HepG2 (cell line): ENCODE data around the gene LENG1. TPM values are rescaled to one million over a fixed set of nuclear protein-coding genes. Genes with fewer than 3 reads are reported as not detected.

Experiments used
- DNMT1 ChIP-seq: sonication (generic); formaldehyde crosslinking; IDR thresholded peaks from 2 replicates; pipeline ENCODE4 v1.5.1; 2020; ENCODE audit warnings: mild to moderate bottlenecking, missing genetic modification reagents
- FOXA3 ChIP-seq: IDR thresholded peaks from 2 replicates; pipeline ENCODE4 v1.6.1; 2016; ENCODE audit warnings: missing genetic modification reagents, missing compliant biosample characterization
- KLF11 ChIP-seq: IDR thresholded peaks from 2 replicates; pipeline ENCODE4 v1.6.1; 2016; ENCODE audit warnings: missing compliant biosample characterization
- PHF20 ChIP-seq: sonication (generic); formaldehyde crosslinking; IDR thresholded peaks from 2 replicates; pipeline ENCODE4 v1.5.0; 2020; ENCODE audit warnings: mild to moderate bottlenecking, missing genetic modification reagents
- PRPF4 ChIP-seq: fragments of 200-400 bp; formaldehyde crosslinking; IDR thresholded peaks from 2 replicates; pipeline ENCODE4 v1.6.1; 2016; ENCODE audit warnings: low read length, low read depth; ENCODE audit not compliant: poor library complexity, severe bottlenecking
- SKI ChIP-seq: fragments of 450-650 bp; IDR thresholded peaks from one replicate; pipeline ENCODE4 v1.6.1; 2018; ENCODE audit warnings: mild to moderate bottlenecking; ENCODE audit not compliant: partially characterized antibody
- SPEN ChIP-seq: sonication (generic); formaldehyde crosslinking; IDR thresholded peaks from 2 replicates; pipeline ENCODE4 v1.5.1; 2020; ENCODE audit warnings: low read depth, mild to moderate bottlenecking, missing genetic modification reagents
- ZNF251 ChIP-seq: sonication (generic); formaldehyde crosslinking; IDR thresholded peaks from 2 replicates; pipeline ENCODE4 v1.9.0; 2021; ENCODE audit warnings: mild to moderate bottlenecking, missing genetic modification reagents
- ZNF350 ChIP-seq: sonication (generic); formaldehyde crosslinking; IDR thresholded peaks from 2 replicates; pipeline ENCODE4 v1.4.0; 2020; ENCODE audit warnings: mild to moderate bottlenecking, low read depth, missing genetic modification reagents, borderline replicate concordance
- ZNF430 ChIP-seq: sonication (generic); formaldehyde crosslinking; IDR thresholded peaks from 2 replicates; pipeline ENCODE4 v1.9.0; 2021; ENCODE audit warnings: mild to moderate bottlenecking, missing genetic modification reagents
- ZNF446 ChIP-seq: sonication (generic); formaldehyde crosslinking; IDR thresholded peaks from 2 replicates; pipeline ENCODE4 v1.5.0; 2020; ENCODE audit warnings: mild to moderate bottlenecking, missing genetic modification reagents
- polyA plus RNA-seq, 8 experiments: library from polyadenylated mRNA; depleted of rRNA in 3 of 8; stranded (reverse) in 7 of 8; unstranded in 1 of 8; fragments of >200 nt; fragmentation: Illumina TruSeq in 4 of 8; extraction: Trizol in 4 of 8; gene quantifications; 2 replicates each; pipeline versions ENCODE4 v1.2.1 to v1.2.3, GENCODE V29; 2011 to 2016; ENCODE audit warnings: low read depth in 4 of 8, missing spikeins in 1 of 8, mixed read lengths in 1 of 8; ENCODE audit not compliant: insufficient read depth in 1 of 8
- total RNA-seq, 5 experiments: library from RNA; depleted of rRNA; stranded (reverse); fragments of >200 nt; fragmentation: Illumina TruSeq; extraction: Trizol; gene quantifications; 2 replicates each; pipeline ENCODE4 v1.2.3, GENCODE V29; 2016; ENCODE audit warnings: low read depth in 1 of 5
- TF ChIP-seq, protein P1 (sequence below): IDR thresholded peaks from 2 replicates; pipeline ENCODE4 v1.6.1; 2016
- TF ChIP-seq, protein P2 (sequence below): sonication (generic); formaldehyde crosslinking; IDR thresholded peaks from 2 replicates; pipeline ENCODE4; 2020; ENCODE audit warnings: missing genetic modification reagents, mild to moderate bottlenecking, borderline replicate concordance
- TF ChIP-seq, protein P3 (sequence below): IDR thresholded peaks from 2 replicates; pipeline ENCODE4 v1.6.1; 2012; ENCODE audit warnings: low read length, improper control_type of control experiment
- TF ChIP-seq, protein P4 (sequence below): sonication (generic); formaldehyde crosslinking; IDR thresholded peaks from 2 replicates; pipeline ENCODE4 v1.5.0; 2020; ENCODE audit warnings: mild to moderate bottlenecking, missing genetic modification reagents, borderline replicate concordance

Gene LENG1
- total and polyA plus RNA-seq, 2 of the 13 experiments (the other 11 are each of a cell fraction or from before 2014, with no cell fraction given) = 1.8 to 3.8 TPM

GRCh38 chr19:54136086-54136863, 23.2 kb downstream of the LENG1 start (continued):
- TF ChIP-seq, protein P1, sequence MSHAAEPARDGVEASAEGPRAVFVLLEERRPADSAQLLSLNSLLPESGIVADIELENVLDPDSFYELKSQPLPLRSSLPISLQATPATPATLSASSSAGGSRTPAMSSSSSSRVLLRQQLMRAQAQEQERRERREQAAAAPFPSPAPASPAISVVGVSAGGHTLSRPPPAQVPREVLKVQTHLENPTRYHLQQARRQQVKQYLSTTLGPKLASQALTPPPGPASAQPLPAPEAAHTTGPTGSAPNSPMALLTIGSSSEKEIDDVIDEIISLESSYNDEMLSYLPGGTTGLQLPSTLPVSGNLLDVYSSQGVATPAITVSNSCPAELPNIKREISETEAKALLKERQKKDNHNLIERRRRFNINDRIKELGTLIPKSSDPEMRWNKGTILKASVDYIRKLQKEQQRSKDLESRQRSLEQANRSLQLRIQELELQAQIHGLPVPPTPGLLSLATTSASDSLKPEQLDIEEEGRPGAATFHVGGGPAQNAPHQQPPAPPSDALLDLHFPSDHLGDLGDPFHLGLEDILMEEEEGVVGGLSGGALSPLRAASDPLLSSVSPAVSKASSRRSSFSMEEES (CRISPR knock-in tag) = no peak
- TF ChIP-seq FOXA3 (CRISPR knock-in tag) (0 out of 2 replicates have a peak, but pooled peaks have one; percentile 6), PHF20 (CRISPR knock-in tag) (no peak), PRPF4 (no peak), DNMT1 (peak; percentile 53; the same call in 1 of the 2 replicates), ZNF446 (CRISPR knock-in tag) (0 out of 2 replicates have a peak, but pooled peaks have one; percentile 51), SKI (no peak), KLF11 (CRISPR knock-in tag) (0 out of 2 replicates have a peak, but pooled peaks have one; percentile 18), ZNF430 (CRISPR knock-in tag) (peak; percentile 31; the same call in 1 of the 2 replicates), ZNF350 (peak; percentile 43; the same call in 1 of the 2 replicates), ZNF251 (CRISPR knock-in tag) (no peak), SPEN (no peak)
- TF ChIP-seq, protein P2, sequence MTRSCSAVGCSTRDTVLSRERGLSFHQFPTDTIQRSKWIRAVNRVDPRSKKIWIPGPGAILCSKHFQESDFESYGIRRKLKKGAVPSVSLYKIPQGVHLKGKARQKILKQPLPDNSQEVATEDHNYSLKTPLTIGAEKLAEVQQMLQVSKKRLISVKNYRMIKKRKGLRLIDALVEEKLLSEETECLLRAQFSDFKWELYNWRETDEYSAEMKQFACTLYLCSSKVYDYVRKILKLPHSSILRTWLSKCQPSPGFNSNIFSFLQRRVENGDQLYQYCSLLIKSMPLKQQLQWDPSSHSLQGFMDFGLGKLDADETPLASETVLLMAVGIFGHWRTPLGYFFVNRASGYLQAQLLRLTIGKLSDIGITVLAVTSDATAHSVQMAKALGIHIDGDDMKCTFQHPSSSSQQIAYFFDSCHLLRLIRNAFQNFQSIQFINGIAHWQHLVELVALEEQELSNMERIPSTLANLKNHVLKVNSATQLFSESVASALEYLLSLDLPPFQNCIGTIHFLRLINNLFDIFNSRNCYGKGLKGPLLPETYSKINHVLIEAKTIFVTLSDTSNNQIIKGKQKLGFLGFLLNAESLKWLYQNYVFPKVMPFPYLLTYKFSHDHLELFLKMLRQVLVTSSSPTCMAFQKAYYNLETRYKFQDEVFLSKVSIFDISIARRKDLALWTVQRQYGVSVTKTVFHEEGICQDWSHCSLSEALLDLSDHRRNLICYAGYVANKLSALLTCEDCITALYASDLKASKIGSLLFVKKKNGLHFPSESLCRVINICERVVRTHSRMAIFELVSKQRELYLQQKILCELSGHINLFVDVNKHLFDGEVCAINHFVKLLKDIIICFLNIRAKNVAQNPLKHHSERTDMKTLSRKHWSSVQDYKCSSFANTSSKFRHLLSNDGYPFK (CRISPR knock-in tag) = 0 out of 2 replicates have a peak, but pooled peaks have one; percentile 3
- TF ChIP-seq, protein P3, sequence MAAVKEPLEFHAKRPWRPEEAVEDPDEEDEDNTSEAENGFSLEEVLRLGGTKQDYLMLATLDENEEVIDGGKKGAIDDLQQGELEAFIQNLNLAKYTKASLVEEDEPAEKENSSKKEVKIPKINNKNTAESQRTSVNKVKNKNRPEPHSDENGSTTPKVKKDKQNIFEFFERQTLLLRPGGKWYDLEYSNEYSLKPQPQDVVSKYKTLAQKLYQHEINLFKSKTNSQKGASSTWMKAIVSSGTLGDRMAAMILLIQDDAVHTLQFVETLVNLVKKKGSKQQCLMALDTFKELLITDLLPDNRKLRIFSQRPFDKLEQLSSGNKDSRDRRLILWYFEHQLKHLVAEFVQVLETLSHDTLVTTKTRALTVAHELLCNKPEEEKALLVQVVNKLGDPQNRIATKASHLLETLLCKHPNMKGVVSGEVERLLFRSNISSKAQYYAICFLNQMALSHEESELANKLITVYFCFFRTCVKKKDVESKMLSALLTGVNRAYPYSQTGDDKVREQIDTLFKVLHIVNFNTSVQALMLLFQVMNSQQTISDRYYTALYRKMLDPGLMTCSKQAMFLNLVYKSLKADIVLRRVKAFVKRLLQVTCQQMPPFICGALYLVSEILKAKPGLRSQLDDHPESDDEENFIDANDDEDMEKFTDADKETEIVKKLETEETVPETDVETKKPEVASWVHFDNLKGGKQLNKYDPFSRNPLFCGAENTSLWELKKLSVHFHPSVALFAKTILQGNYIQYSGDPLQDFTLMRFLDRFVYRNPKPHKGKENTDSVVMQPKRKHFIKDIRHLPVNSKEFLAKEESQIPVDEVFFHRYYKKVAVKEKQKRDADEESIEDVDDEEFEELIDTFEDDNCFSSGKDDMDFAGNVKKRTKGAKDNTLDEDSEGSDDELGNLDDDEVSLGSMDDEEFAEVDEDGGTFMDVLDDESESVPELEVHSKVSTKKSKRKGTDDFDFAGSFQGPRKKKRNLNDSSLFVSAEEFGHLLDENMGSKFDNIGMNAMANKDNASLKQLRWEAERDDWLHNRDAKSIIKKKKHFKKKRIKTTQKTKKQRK = no peak
- TF ChIP-seq, protein P4, sequence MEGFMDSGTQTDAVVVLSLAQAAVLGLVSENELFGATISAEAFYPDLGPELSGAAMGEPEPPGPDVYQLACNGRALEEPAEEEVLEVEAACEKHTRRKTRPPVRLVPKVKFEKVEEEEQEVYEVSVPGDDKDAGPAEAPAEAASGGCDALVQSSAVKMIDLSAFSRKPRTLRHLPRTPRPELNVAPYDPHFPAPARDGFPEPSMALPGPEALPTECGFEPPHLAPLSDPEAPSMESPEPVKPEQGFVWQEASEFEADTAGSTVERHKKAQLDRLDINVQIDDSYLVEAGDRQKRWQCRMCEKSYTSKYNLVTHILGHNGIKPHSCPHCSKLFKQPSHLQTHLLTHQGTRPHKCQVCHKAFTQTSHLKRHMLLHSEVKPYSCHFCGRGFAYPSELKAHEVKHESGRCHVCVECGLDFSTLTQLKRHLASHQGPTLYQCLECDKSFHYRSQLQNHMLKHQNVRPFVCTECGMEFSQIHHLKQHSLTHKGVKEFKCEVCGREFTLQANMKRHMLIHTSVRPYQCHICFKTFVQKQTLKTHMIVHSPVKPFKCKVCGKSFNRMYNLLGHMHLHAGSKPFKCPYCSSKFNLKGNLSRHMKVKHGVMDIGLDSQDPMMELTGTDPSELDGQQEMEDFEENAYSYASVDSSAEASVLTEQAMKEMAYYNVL (CRISPR knock-in tag) = no peak
- TF ChIP-seq, all 625 proteins: peak for 32
